K562 (cell line): ENCODE measurements around the gene PODXL. TPM values are rescaled to one million over a fixed set of nuclear protein-coding genes. Genes with fewer than 3 reads are reported as not detected.

Experiments used
- ARNT ChIP-seq, 2 experiments: fragments of 450-650 bp; IDR thresholded peaks; 2 replicates each; pipeline ENCODE4 v1.6.1; 2016; ENCODE audit warnings: mild to moderate bottlenecking in 1 of 2
- FOXP4 ChIP-seq: sonication (generic); formaldehyde crosslinking; IDR thresholded peaks from 2 replicates; pipeline ENCODE4 v1.8.0; 2022; ENCODE audit warnings: mild to moderate bottlenecking, missing genetic modification reagents, borderline replicate concordance
- HCFC1 ChIP-seq: IDR thresholded peaks from 2 replicates; pipeline ENCODE4 v1.6.1; 2012; ENCODE audit warnings: low read depth, low read length, improper control_type of control experiment
- IRF2 ChIP-seq: sonication (generic); formaldehyde crosslinking; IDR thresholded peaks from 2 replicates; pipeline ENCODE4 v1.8.1; 2022; ENCODE audit warnings: mild to moderate bottlenecking, missing genetic modification reagents
- LCOR ChIP-seq: sonication (generic); formaldehyde crosslinking; IDR thresholded peaks from 2 replicates; pipeline ENCODE4 v1.8.0; 2022; ENCODE audit warnings: mild to moderate bottlenecking, missing genetic modification reagents
- MEIS2 ChIP-seq: fragments of 450-650 bp; IDR thresholded peaks from 2 replicates; pipeline ENCODE4 v1.6.1; 2014; ENCODE audit warnings: mild to moderate bottlenecking; ENCODE audit not compliant: partially characterized antibody
- NCOA4 ChIP-seq: fragments of 450-650 bp; IDR thresholded peaks from 2 replicates; pipeline ENCODE4 v1.6.1; 2018; ENCODE audit warnings: mild to moderate bottlenecking; ENCODE audit not compliant: partially characterized antibody
- NONO ChIP-seq, 2 experiments: fragments of 200-400 bp in 1 of 2; fragments of 450-650 bp in 1 of 2; formaldehyde crosslinking in 1 of 2; IDR thresholded peaks; 2 replicates each; pipeline ENCODE4 v1.6.1; 2017; ENCODE audit warnings: low read depth in 2 of 2, mild to moderate bottlenecking in 2 of 2, moderate library complexity in 2 of 2, low read length in 1 of 2
- PTBP1 ChIP-seq: fragments of 200-400 bp; formaldehyde crosslinking; IDR thresholded peaks from 2 replicates; pipeline ENCODE4 v1.6.1; 2017; ENCODE audit warnings: low read depth, low read length
- PYGO2 ChIP-seq: fragments of 450-650 bp; IDR thresholded peaks from 2 replicates; pipeline ENCODE4 v1.6.1; 2016; ENCODE audit warnings: mild to moderate bottlenecking, missing genetic modification characterization, moderate library complexity, missing compliant biosample characterization
- RBM17 ChIP-seq: fragments of 200-400 bp; formaldehyde crosslinking; IDR thresholded peaks from 2 replicates; pipeline ENCODE4 v1.6.1; 2017; ENCODE audit warnings: low read depth, mild to moderate bottlenecking, low read length, borderline replicate concordance
- REST ChIP-seq, 2 experiments: fragments of 450-650 bp; formaldehyde crosslinking in 1 of 2; IDR thresholded peaks; 2 replicates each; pipeline versions ENCODE4 v1.4.0 to v1.6.1; 2014 to 2020; ENCODE audit warnings: mild to moderate bottlenecking in 2 of 2, borderline replicate concordance in 1 of 2, low read depth in 1 of 2
- SREBF1 ChIP-seq: fragments of 150-350 bp; IDR thresholded peaks from 2 replicates; pipeline ENCODE4 v1.6.1; 2014; ENCODE audit warnings: antibody characterized with exemption, low read depth, low read length, borderline replicate concordance
- ZEB2 ChIP-seq: fragments of 450-650 bp; IDR thresholded peaks from 2 replicates; pipeline ENCODE4 v1.6.1; 2016
- ZNF445 ChIP-seq: fragments of 250-450 bp; sonication (Bioruptor Pico); IDR thresholded peaks from 2 replicates; pipeline ENCODE4 v1.4.0; 2020; ENCODE audit warnings: low read depth, mild to moderate bottlenecking, moderate library complexity
- ZNF75A ChIP-seq: fragments of 450-650 bp; formaldehyde crosslinking; IDR thresholded peaks from 2 replicates; pipeline ENCODE4 v1.4.0; 2020; ENCODE audit warnings: mild to moderate bottlenecking
- polyA plus RNA-seq, 8 experiments: library from polyadenylated mRNA; depleted of rRNA in 4 of 8; stranded (reverse) in 5 of 8; unstranded in 3 of 8; fragments of >200 nt; fragmentation: Nextera tagmentation in 2 of 8; fragmentation: Illumina TruSeq in 1 of 8; extraction: Ambion mirVana in 2 of 8; extraction: Trizol in 1 of 8; gene quantifications; 2 replicates each; pipeline versions ENCODE4 v1.2.1 to v1.2.3, GENCODE V29; 2011 to 2014; ENCODE audit warnings: inconsistent platforms in 1 of 8, missing spikeins in 1 of 8
- total RNA-seq, 7 experiments: library from RNA; depleted of rRNA in 6 of 7; stranded (reverse); fragments of >200 nt in 6 of 7; fragmentation: Illumina TruSeq in 2 of 7; extraction: Trizol in 2 of 7; gene quantifications; 2 replicates each; pipeline versions ENCODE4 v1.2.1 to v1.2.3, GENCODE V29; 2011 to 2021; ENCODE audit warnings: low replicate concordance in 1 of 7

The PODXL gene
- total and polyA plus RNA-seq, 9 of the 15 experiments (the other 6 are each of a cell fraction or from before 2014, with no cell fraction given), result 0.01 to 0.73 (median 0.07) TPM

GRCh38 chr7:131513245-131514061, 43.0 kb downstream of the PODXL start (continued):
- TF ChIP-seq ZNF75A (CRISPR knock-in tag), result no peak
- no peak for TF ChIP-seq MEIS2
- no peak for TF ChIP-seq FOXP4
- no peak for TF ChIP-seq ZEB2
- TF ChIP-seq ZNF445 (CRISPR knock-in tag), result no peak
- 0 out of 2 replicates have a peak, but pooled peaks have one; percentile 7 for TF ChIP-seq HCFC1
- TF ChIP-seq LCOR (CRISPR knock-in tag), result no peak
- TF ChIP-seq PTBP1, result no peak
- no peak for TF ChIP-seq IRF2 (CRISPR knock-in tag)
- peak; percentile 71 for TF ChIP-seq REST (IDR thresholded peaks at IDR 0.05; ENCODE audit: borderline replicate concordance)
- TF ChIP-seq REST (CRISPR knock-in tag; IDR thresholded peaks at IDR 0.05; ENCODE audit: low read depth), result no peak
- no peak for TF ChIP-seq RBM17
- TF ChIP-seq NONO (IDR thresholded peaks at IDR 0.05; ENCODE audit: low read depth in 2 of 2, low read length in 1 of 2), result no peak
- TF ChIP-seq NCOA4, result no peak
- TF ChIP-seq SREBF1, result no peak
- TF ChIP-seq ARNT (IDR thresholded peaks at IDR 0.05), result peak in 1 of 2 experiments; percentile 39; a peak in 1 of 4 replicates
- TF ChIP-seq PYGO2, result no peak
